NB4 (cell line): ENCODE data around the gene MRPL23.

Experiments
- POLR2A ChIP-seq: IDR thresholded peaks from 2 replicates; pipeline ENCODE4 v1.6.1; 2011; ENCODE audit warnings: mild to moderate bottlenecking; ENCODE audit not compliant: insufficient read length; ENCODE audit errors: extremely low read depth
- TF ChIP-seq, protein P1 (sequence below): IDR thresholded peaks from one replicate; pipeline ENCODE4 v1.5.1; 2012; ENCODE audit warnings: low read depth, low read length

- TF ChIP-seq, protein P1, sequence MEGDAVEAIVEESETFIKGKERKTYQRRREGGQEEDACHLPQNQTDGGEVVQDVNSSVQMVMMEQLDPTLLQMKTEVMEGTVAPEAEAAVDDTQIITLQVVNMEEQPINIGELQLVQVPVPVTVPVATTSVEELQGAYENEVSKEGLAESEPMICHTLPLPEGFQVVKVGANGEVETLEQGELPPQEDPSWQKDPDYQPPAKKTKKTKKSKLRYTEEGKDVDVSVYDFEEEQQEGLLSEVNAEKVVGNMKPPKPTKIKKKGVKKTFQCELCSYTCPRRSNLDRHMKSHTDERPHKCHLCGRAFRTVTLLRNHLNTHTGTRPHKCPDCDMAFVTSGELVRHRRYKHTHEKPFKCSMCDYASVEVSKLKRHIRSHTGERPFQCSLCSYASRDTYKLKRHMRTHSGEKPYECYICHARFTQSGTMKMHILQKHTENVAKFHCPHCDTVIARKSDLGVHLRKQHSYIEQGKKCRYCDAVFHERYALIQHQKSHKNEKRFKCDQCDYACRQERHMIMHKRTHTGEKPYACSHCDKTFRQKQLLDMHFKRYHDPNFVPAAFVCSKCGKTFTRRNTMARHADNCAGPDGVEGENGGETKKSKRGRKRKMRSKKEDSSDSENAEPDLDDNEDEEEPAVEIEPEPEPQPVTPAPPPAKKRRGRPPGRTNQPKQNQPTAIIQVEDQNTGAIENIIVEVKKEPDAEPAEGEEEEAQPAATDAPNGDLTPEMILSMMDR: no peak
- no peak for TF ChIP-seq POLR2A
Observed at GRCh38 chr11:1942558-1943260, 4.4 kb upstream of the MRPL23 start.
